Lung (tissue), 12 donors: ENCODE data around the gene SRC. TPM values are rescaled to one million over a fixed set of nuclear protein-coding genes. Genes with fewer than 3 reads are reported as not detected.

ENCODE experiments used
- ATAC-seq: fragments of 200-7000 bp; cut with Tn5 transposase; one replicate; pipeline ENCODE4 v1.9.1; 2020; ENCODE audit warnings: moderate number of reproducible peaks; ENCODE audit not compliant: insufficient read depth, low FRiP score
- DNase-seq, 3 donors: peaks; one replicate each; pipeline ENCODE4 v3.0.0-alpha.2; 2013 to 2017
- H3K27ac ChIP-seq, 2 donors: one replicate each; pipeline ENCODE4 v1.5.1; 2013; ENCODE audit warnings: mild to moderate bottlenecking in 2 of 2, moderate library complexity in 2 of 2, control low read depth in 1 of 2, inconsistent platforms in 1 of 2, low read depth in 1 of 2, low read length in 1 of 2
- H3K27me3 ChIP-seq, 3 donors: one replicate each; pipeline ENCODE4 v1.5.1; 2013; ENCODE audit warnings: low read length in 2 of 3; ENCODE audit not compliant: control insufficient read depth in 3 of 3, insufficient read depth in 3 of 3
- H3K36me3 ChIP-seq, 4 donors: one replicate each; pipeline ENCODE4 v1.5.1; 2013; ENCODE audit warnings: low read length in 4 of 4, mild to moderate bottlenecking in 1 of 4, moderate library complexity in 1 of 4; ENCODE audit not compliant: control insufficient read depth in 4 of 4, insufficient read depth in 4 of 4
- H3K4me1 ChIP-seq, 5 donors: one replicate each; pipeline ENCODE4 v1.5.1; 2013; ENCODE audit warnings: low read length in 5 of 5, mild to moderate bottlenecking in 2 of 5, moderate library complexity in 1 of 5; ENCODE audit not compliant: control insufficient read depth in 5 of 5, insufficient read depth in 5 of 5
- H3K4me3 ChIP-seq: one replicate; pipeline ENCODE4 v1.5.1; 2013; ENCODE audit warnings: mild to moderate bottlenecking, control low read depth, moderate library complexity
- H3K9ac ChIP-seq, 2 donors: one replicate each; pipeline ENCODE4 v1.5.1; 2013; ENCODE audit warnings: low read length in 2 of 2, control low read depth in 1 of 2; ENCODE audit not compliant: insufficient read depth in 1 of 2
- H3K9me3 ChIP-seq, 4 donors: one replicate each; pipeline ENCODE4 v1.5.1; 2013; ENCODE audit warnings: low read length in 3 of 4, mild to moderate bottlenecking in 1 of 4, moderate library complexity in 1 of 4; ENCODE audit not compliant: control insufficient read depth in 4 of 4, insufficient read depth in 3 of 4
- WGBS, 2 donors: extraction: QIAGEN DNeasy Blood & Tissue Kit; methylation state at CpG; one replicate each; pipeline ENCODE4 v1.1.7; 2013; 5-methylcytosine and 5-hydroxymethylcytosine counted together
- polyA plus RNA-seq, 2 donors: library from polyadenylated mRNA; stranded (reverse); fragments of 200-250 nt; gene quantifications; one replicate each; pipeline ENCODE4 v1.2.1, GENCODE V29; 2013
- total RNA-seq, 2 donors: library from RNA; depleted of rRNA in 1 of 2; stranded (reverse); fragments of >200 nt in 1 of 2; gene quantifications; one replicate each; pipeline ENCODE4 v1.2.1, GENCODE V29; 2014 to 2021
- TF ChIP-seq, protein P1 (sequence below): IDR thresholded peaks from 2 replicates; pipeline ENCODE4 v1.5.1; 2012; ENCODE audit warnings: mild to moderate bottlenecking; ENCODE audit errors: control extremely low read depth, extremely low read depth
- donor health status: control.
- donor health status: control.
- donor health status: Bipolar disorder and iron deficiency.
- donor health status: healthy.
- donor health status: DM: yes; HTN: yes; CAD: no.

SRC gene
- total and polyA plus RNA-seq, 4 donors: 35.6 to 69.5 (median 50.1) TPM

DNA sequence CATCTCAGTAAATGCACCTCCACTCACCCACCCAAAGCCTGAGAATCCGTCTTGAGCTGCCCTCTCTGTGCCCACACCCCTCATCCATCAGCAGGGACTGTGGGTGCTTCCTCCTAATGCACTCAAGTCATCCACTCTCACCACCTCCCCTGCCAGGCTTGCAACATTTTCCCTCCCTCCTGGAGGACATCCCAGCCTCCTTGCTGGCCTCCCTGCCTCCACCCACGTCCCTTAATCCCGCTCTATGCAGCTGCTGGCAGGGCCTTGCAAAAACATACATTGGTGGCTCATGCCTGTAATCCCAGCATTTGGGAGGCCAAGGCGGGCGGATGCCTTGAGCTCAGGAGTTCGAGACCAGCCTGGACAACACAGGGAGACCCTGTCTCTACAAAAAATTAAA is 15.6 kb upstream of the SRC start:
- no peak for ATAC-seq
- no peak overlapping the region for H3K4me3 ChIP-seq
- H3K9ac ChIP-seq: no peak overlapping the region
- DNase-seq: no peak
- 94 to 99% methylated on average over 6 of the region's 6 CpGs for WGBS, 2 donors
- peaks cover 0 to 9% (median 0%) of the 10 kb centered on the region in 5 donors for H3K4me1 ChIP-seq
- no peaks in the 10 kb centered on the region for H3K9me3 ChIP-seq
- H3K27me3 ChIP-seq: no peaks in the 10 kb centered on the region
- H3K36me3 ChIP-seq: no peaks in the 10 kb centered on the region
- TF ChIP-seq, protein P1, sequence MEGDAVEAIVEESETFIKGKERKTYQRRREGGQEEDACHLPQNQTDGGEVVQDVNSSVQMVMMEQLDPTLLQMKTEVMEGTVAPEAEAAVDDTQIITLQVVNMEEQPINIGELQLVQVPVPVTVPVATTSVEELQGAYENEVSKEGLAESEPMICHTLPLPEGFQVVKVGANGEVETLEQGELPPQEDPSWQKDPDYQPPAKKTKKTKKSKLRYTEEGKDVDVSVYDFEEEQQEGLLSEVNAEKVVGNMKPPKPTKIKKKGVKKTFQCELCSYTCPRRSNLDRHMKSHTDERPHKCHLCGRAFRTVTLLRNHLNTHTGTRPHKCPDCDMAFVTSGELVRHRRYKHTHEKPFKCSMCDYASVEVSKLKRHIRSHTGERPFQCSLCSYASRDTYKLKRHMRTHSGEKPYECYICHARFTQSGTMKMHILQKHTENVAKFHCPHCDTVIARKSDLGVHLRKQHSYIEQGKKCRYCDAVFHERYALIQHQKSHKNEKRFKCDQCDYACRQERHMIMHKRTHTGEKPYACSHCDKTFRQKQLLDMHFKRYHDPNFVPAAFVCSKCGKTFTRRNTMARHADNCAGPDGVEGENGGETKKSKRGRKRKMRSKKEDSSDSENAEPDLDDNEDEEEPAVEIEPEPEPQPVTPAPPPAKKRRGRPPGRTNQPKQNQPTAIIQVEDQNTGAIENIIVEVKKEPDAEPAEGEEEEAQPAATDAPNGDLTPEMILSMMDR: no peak
- H3K27ac ChIP-seq: no peak overlapping the region

DNA sequence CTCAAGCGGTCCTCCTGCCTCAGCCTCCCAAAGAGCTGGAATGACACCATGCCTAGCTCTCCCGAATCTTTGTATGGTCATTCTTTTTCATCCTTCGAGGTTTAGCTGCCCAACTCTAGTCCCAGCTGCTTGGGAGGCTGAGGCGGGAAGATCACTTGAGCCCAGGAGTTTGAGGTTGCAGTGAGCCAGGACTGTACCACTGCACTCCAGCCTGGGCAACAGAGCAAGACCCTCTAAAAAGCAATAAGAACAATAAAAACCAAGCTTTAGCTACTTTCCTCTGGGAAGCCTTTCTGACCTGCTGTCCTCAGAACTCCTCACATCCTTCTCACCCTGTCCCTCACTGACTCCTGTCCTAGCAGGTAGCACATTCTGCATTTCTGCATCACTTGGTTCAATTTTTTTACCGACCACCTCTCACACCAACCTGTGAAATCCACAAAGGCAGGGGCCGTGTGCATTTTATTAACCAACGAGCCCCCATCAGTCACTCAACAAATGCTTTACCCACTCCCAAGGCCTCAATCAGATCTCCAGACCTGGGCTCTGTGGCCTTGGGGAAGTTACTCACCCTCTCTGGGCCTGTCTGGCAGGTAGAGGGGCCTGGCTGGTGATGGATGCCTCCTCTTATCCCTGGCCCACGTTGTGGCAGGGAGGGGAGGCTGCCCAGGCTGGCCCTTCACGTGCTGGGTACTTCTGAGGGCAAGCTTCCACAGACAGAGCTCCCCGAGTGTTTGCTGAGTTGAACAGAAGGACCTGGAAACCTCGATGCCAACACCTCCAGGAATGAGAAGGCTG is 14.7 kb upstream of the SRC start:
- H3K27ac ChIP-seq: no peak overlapping the region
- no peak for DNase-seq

DNA sequence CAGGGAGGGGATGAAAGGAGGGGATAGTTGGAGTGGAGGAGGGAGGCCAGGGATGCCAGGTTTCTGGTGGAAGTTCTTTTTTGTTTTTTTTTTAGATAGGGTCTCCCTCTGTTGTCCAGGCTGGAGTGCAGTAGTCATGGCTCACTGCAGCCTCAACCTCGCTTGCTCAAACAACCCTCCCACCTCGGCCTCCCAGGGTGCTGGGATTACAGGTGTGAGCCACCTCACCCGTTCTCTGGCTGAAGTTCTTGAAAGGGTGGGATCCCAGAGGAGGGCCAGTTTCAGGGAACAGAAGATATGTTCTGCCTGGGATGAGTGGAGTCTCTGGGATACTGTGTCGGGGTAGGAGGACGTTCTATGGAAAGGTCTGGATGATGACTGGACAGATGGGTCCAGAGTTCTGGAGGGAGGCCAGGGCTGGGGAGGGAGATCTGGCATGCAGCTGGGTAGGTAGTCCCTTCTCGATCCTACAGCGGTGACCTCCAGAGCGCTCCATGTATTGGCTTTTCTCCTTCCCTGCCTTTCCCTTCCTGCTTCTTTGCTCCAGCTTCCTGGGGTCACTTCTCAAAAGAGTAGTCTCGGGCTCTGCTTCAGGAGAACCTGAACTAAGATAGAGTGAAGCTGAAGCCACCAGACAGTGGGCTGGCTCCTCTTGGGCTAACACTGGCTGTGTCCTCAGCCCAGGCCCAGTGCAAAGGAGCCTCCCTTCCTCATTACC is 12.7 kb upstream of the SRC start:
- H3K9ac ChIP-seq: no peak overlapping the region
- ATAC-seq: no peak
- H3K36me3 ChIP-seq: no peaks in the 10 kb centered on the region
- TF ChIP-seq, protein P1: no peak
- no peaks in the 10 kb centered on the region for H3K9me3 ChIP-seq
- WGBS, 2 donors: 89 to 90% methylated on average over 9 of the region's 9 CpGs
- H3K27me3 ChIP-seq: no peaks in the 10 kb centered on the region
- H3K27ac ChIP-seq: no peak overlapping the region
- H3K4me1 ChIP-seq: peaks cover 0 to 9% (median 5%) of the 10 kb centered on the region in 5 donors
- H3K4me3 ChIP-seq: no peak overlapping the region
- DNase-seq: no peak

More for the DNA sequence above, 14.7 kb upstream of the SRC start:
- TF ChIP-seq, protein P1: no peak
- WGBS, 2 donors: 75 to 89% methylated on average over 11 of the region's 11 CpGs
- Histone ChIP-seq H3K27me3 (no peaks in the 10 kb centered on the region), H3K36me3 (no peaks in the 10 kb centered on the region), H3K4me1 (peaks cover 0 to 9% (median 4%) of the 10 kb centered on the region in 5 donors), H3K9ac (peak overlapping the region in 1 of 2 donors; percentile 5), H3K9me3 (no peaks in the 10 kb centered on the region), H3K4me3 (no peak overlapping the region)
- ATAC-seq: no peak
